Stimulated activated CD8-positive, alpha-beta memory T cell treated with anti-CD3 and anti-CD28 coated beads, Interleukin-4, amount 100 ng/mL, for 4 hours (primary cell): Measurements from ENCODE around the gene RPS2.
"Not testable (repeated sequence)": the region's sequence is repeated elsewhere in the genome, so short reads cannot be mapped to it uniquely, and the experiment has no call there.

Experiments used
- DNase-seq, 2 donors: peaks; one replicate each; pipeline ENCODE4 v3.0.0-alpha.2; 2020; ENCODE audit warnings: low read depth in 2 of 2, low spot score in 1 of 2

RPS2 gene

GRCh38 chr16:1920727-1921171 lies 43.9 kb downstream of the RPS2 start:
- DNase-seq, result no peak

GRCh38 chr16:1920122-1920521 lies 44.5 kb downstream of the RPS2 start:
- not testable (repeated sequence) for DNase-seq

GRCh38 chr16:1919327-1919998 lies 45.2 kb downstream of the RPS2 start:
- no peak for DNase-seq

GRCh38 chr16:1918351-1919326 lies 46.0 kb downstream of the RPS2 start, which contains the start of gene HS3ST6:
HS3ST6 (minus strand) TSS chr16:1918415; CDS start chr16:1918323, 92 bp downstream.
- DNase-seq, result no peak

GRCh38 chr16:1917665-1918350 lies 46.8 kb downstream of the RPS2 start:
- no peak for DNase-seq

GRCh38 chr16:1917056-1917664 lies 47.5 kb downstream of the RPS2 start:
- no peak for DNase-seq

GRCh38 chr16:1916640-1916990 lies 48.0 kb downstream of the RPS2 start:
- no peak for DNase-seq

GRCh38 chr16:1915732-1916639 lies 48.6 kb downstream of the RPS2 start:
- DNase-seq, result no peak

- DNase-seq, result no peak
Observed at GRCh38 chr16:1914988-1915387, 49.6 kb downstream of the RPS2 start.

- no peak for DNase-seq
Observed at GRCh38 chr16:1914084-1914608, 50.5 kb downstream of the RPS2 start.

- no peak for DNase-seq
Observed at GRCh38 chr16:1913327-1914083, 51.1 kb downstream of the RPS2 start.

- DNase-seq, result no peak
Observed at GRCh38 chr16:1912215-1912543, 52.4 kb downstream of the RPS2 start.
